Measurements from ENCODE around the gene AKAP13. TPM values are rescaled to one million over a fixed set of nuclear protein-coding genes. Genes with fewer than 3 reads are reported as not detected.

Gene AKAP13
- total and polyA plus RNA-seq, 7 donors: 21.6 to 142 (median 98.5) TPM

- intact Hi-C loops (cut with DNase I): no loop called here
- Histone ChIP-seq H3K27ac (peak overlapping the region; percentile 72 to 89 (median 84)), H3K27me3 (no peaks in the 10 kb centered on the region), H3K4me3 (peak overlapping the region; percentile 33 to 51 (median 46)), H3K9me3 (no peaks in the 10 kb centered on the region), H3K36me3 (no peaks in the 10 kb centered on the region), H3K4me1 (peaks cover 0 to 96% (median 79%) of the 10 kb centered on the region in 4 donors)
- TF ChIP-seq POLR2A (IDR thresholded peaks at IDR 0.05): peak; percentile 28 to 47
- peak; percentile 51 to 86 (median 70) for TF ChIP-seq POLR2AphosphoS5 (IDR thresholded peaks at IDR 0.05)
- TF ChIP-seq EP300 (IDR thresholded peaks at IDR 0.05): no peak
- peak; percentile 92 for DNase-seq
- WGBS, 2 donors: 18 to 73% methylated on average over 8 of the region's 8 CpGs
Observed at GRCh38 chr15:85618956-85619491, 238.6 kb downstream of the AKAP13 start.

- TF ChIP-seq CTCF (IDR thresholded peaks at IDR 0.05) (no peak), POLR2A (IDR thresholded peaks at IDR 0.05) (no peak), EP300 (IDR thresholded peaks at IDR 0.05) (no peak), POLR2AphosphoS5 (IDR thresholded peaks at IDR 0.05) (no peak)
- Histone ChIP-seq H3K27me3 (no peaks in the 10 kb centered on the region), H3K36me3 (no peaks in the 10 kb centered on the region), H3K4me3 (peak overlapping the region; percentile 33 to 51 (median 46)), H3K27ac (peak overlapping the region; percentile 72 to 89 (median 84)), H3K4me1 (peaks cover 0 to 96% (median 78%) of the 10 kb centered on the region in 4 donors), H3K9me3 (no peaks in the 10 kb centered on the region)
- DNase-seq: no peak
- 68 to 80% methylated on average over 9 of the region's 9 CpGs for WGBS, 2 donors
- intact Hi-C loops (cut with DNase I): loop anchor here (5.0 kb wide), 1 partner anchor 107 kb away; no protein-coding TSS in a partner anchor
Observed at GRCh38 chr15:85619992-85620689, 239.7 kb downstream of the AKAP13 start.

- DNase-seq: no peak
- intact Hi-C loops (cut with DNase I): loop anchor here (5.0 kb wide), 1 partner anchor 107 kb away; no protein-coding TSS in a partner anchor
- Histone ChIP-seq H3K36me3 (no peaks in the 10 kb centered on the region), H3K27me3 (no peaks in the 10 kb centered on the region), H3K4me1 (peaks cover 0 to 96% (median 78%) of the 10 kb centered on the region in 4 donors), H3K4me3 (peak overlapping the region; percentile 33 to 51 (median 46)), H3K9me3 (no peaks in the 10 kb centered on the region), H3K27ac (peak overlapping the region; percentile 72 to 89 (median 84))
- TF ChIP-seq EP300 (IDR thresholded peaks at IDR 0.05) (no peak), POLR2A (IDR thresholded peaks at IDR 0.05) (no peak), POLR2AphosphoS5 (IDR thresholded peaks at IDR 0.05) (peak in 3 of 4 donors; percentile 23 to 71 (median 39)), CTCF (IDR thresholded peaks at IDR 0.05) (no peak)
- 63 to 74% methylated on average over 3 of the region's 3 CpGs for WGBS, 2 donors
Observed at GRCh38 chr15:85620690-85621049, 240.3 kb downstream of the AKAP13 start.

- H3K4me1 ChIP-seq: peaks cover 0 to 96% (median 78%) of the 10 kb centered on the region in 4 donors
- H3K27ac ChIP-seq: peak overlapping the region; percentile 72 to 89 (median 84)
- DNase-seq: no peak
- intact Hi-C loops (cut with DNase I): loop anchor here (5.0 kb wide), 1 partner anchor 106 kb away; no protein-coding TSS in a partner anchor
- no peaks in the 10 kb centered on the region for H3K27me3 ChIP-seq
- TF ChIP-seq CTCF (IDR thresholded peaks at IDR 0.05) (no peak), POLR2AphosphoS5 (IDR thresholded peaks at IDR 0.05) (no peak), POLR2A (IDR thresholded peaks at IDR 0.05) (no peak), EP300 (IDR thresholded peaks at IDR 0.05) (no peak)
- H3K9me3 ChIP-seq: no peaks in the 10 kb centered on the region
- H3K4me3 ChIP-seq: peak overlapping the region; percentile 33 to 51 (median 46)
- no peaks in the 10 kb centered on the region for H3K36me3 ChIP-seq
- 72 to 79% methylated on average over 4 of the region's 4 CpGs for WGBS, 2 donors
Observed at GRCh38 chr15:85621094-85621493, 240.7 kb downstream of the AKAP13 start.

GRCh38 chr15:85622221-85622831 is 241.9 kb downstream of the AKAP13 start:
- intact Hi-C loops (cut with DNase I): loop anchor here (5.0 kb wide), 1 partner anchor 105 kb away; no protein-coding TSS in a partner anchor
- no peaks in the 10 kb centered on the region for H3K9me3 ChIP-seq
- TF ChIP-seq POLR2AphosphoS5 (IDR thresholded peaks at IDR 0.05) (no peak), EP300 (IDR thresholded peaks at IDR 0.05) (no peak), CTCF (IDR thresholded peaks at IDR 0.05) (no peak), POLR2A (IDR thresholded peaks at IDR 0.05) (no peak)

More at GRCh38 chr15:85622221-85622831, 241.9 kb downstream of the AKAP13 start:
- Histone ChIP-seq H3K4me1 (peaks cover 0 to 96% (median 73%) of the 10 kb centered on the region in 4 donors), H3K36me3 (peaks cover 0 to 3% (median 0%) of the 10 kb centered on the region in 4 donors), H3K4me3 (peak overlapping the region; percentile 33 to 51 (median 46)), H3K27ac (peak overlapping the region; percentile 72 to 89 (median 84)), H3K27me3 (no peaks in the 10 kb centered on the region)
- 73 to 81% methylated on average over 6 of the region's 6 CpGs for WGBS, 2 donors
- DNase-seq: no peak
